Osteocyte (in vitro differentiated cells): Measurements from ENCODE around the gene PI4KB. TPM values are rescaled to one million over a fixed set of nuclear protein-coding genes. Genes with fewer than 3 reads are reported as not detected.

Experiments used
- DNase-seq: peaks from one replicate; pipeline ENCODE4 v3.0.0; 2021; ENCODE audit warnings: mixed read lengths; ENCODE audit not compliant: unreplicated experiment; ENCODE audit errors: extremely low spot score
- H3K27ac Mint-ChIP-seq: one replicate; pipeline ENCODE4 v1.8.0; 2021; ENCODE audit warnings: mild to moderate bottlenecking, mixed read lengths; ENCODE audit not compliant: unreplicated experiment
- H3K27me3 Mint-ChIP-seq: one replicate; pipeline ENCODE4 v1.8.0; 2021; ENCODE audit warnings: mixed read lengths; ENCODE audit not compliant: unreplicated experiment
- H3K36me3 Mint-ChIP-seq: one replicate; pipeline ENCODE4 v1.8.0; 2021; ENCODE audit warnings: mixed read lengths; ENCODE audit not compliant: unreplicated experiment
- H3K4me1 Mint-ChIP-seq: one replicate; pipeline ENCODE4 v1.8.0; 2021; ENCODE audit warnings: mixed read lengths; ENCODE audit not compliant: unreplicated experiment
- H3K4me3 Mint-ChIP-seq: one replicate; pipeline ENCODE4 v1.8.0; 2021; ENCODE audit warnings: mild to moderate bottlenecking, moderate library complexity, mixed read lengths; ENCODE audit not compliant: unreplicated experiment
- H3K9me3 Mint-ChIP-seq: one replicate; pipeline ENCODE4 v1.8.0; 2021; ENCODE audit warnings: mixed read lengths; ENCODE audit not compliant: unreplicated experiment
- CTCF ChIP-seq: fragments of 200-600 bp; sonication (generic); IDR thresholded peaks from 2 replicates; pipeline ENCODE4 v1.5.0; 2021; ENCODE audit warnings: antibody characterized with exemption, mild to moderate bottlenecking, moderate library complexity
- total RNA-seq: library from RNA; stranded (reverse); gene quantifications from 2 replicates; pipeline ENCODE4 v1.2.1, GENCODE V29; 2021

Gene PI4KB
- total RNA-seq, 1 donor from 2014 or later, result 74.1 TPM

DNA sequence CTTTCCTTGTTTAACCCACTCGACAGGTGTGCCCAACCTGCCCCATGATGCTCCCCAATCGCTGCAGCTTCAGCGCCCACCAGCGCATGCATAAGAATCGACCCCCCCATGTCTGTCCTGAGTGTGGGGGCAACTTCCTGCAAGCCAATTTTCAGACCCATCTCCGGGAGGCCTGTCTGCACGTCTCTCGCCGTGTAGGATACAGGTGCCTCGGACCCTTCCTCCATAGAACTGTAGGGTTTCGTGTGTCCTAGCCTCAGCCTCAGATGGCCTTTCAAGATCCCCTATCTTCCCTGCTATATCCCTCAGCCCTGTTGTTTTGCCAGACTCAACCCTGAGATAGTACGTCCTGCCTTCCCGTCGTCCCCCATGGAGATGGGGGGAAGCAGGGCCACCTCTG, 38.7 kb downstream of the PI4KB start:
- Mint-ChIP-seq H3K27me3 (no peaks in the 10 kb centered on the region), H3K4me3 (no peak overlapping the region), H3K4me1 (peaks cover 11% of the 10 kb centered on the region), H3K27ac (no peak overlapping the region), H3K9me3 (no peaks in the 10 kb centered on the region), H3K36me3 (peaks cover 26% of the 10 kb centered on the region)
- TF ChIP-seq CTCF, result no peak
- no peak for DNase-seq

GRCh38 chr1:151287767-151288500, 39.3 kb downstream of the PI4KB start:
- no peak for TF ChIP-seq CTCF
- Mint-ChIP-seq H3K9me3 (no peaks in the 10 kb centered on the region), H3K36me3 (peaks cover 26% of the 10 kb centered on the region), H3K27ac (no peak overlapping the region), H3K4me1 (peaks cover 16% of the 10 kb centered on the region), H3K27me3 (no peaks in the 10 kb centered on the region), H3K4me3 (no peak overlapping the region)
- no peak for DNase-seq

- H3K27me3 Mint-ChIP-seq, result no peaks in the 10 kb centered on the region
- H3K9me3 Mint-ChIP-seq, result no peaks in the 10 kb centered on the region
- no peak for TF ChIP-seq CTCF
- H3K4me3 Mint-ChIP-seq, result no peak overlapping the region
- DNase-seq, result no peak
- H3K27ac Mint-ChIP-seq, result no peak overlapping the region
- peaks cover 21% of the 10 kb centered on the region for H3K36me3 Mint-ChIP-seq
- peaks cover 16% of the 10 kb centered on the region for H3K4me1 Mint-ChIP-seq
These were observed 39.9 kb downstream of the PI4KB start for GRCh38 chr1:151287341-151287699.

- DNase-seq, result no peak
- Mint-ChIP-seq H3K27ac (no peak overlapping the region), H3K4me1 (peaks cover 16% of the 10 kb centered on the region), H3K9me3 (no peaks in the 10 kb centered on the region), H3K36me3 (peaks cover 21% of the 10 kb centered on the region), H3K4me3 (no peak overlapping the region), H3K27me3 (no peaks in the 10 kb centered on the region)
- TF ChIP-seq CTCF, result no peak
These were observed 40.4 kb downstream of the PI4KB start for GRCh38 chr1:151286619-151287340.

GRCh38 chr1:151284013-151284577, 43.1 kb downstream of the PI4KB start:
- no peak for DNase-seq
- Mint-ChIP-seq H3K36me3 (peaks cover 13% of the 10 kb centered on the region), H3K27ac (peak overlapping the region; percentile 50), H3K9me3 (no peaks in the 10 kb centered on the region), H3K4me3 (peak overlapping the region; percentile 99), H3K4me1 (peaks cover 22% of the 10 kb centered on the region), H3K27me3 (no peaks in the 10 kb centered on the region)
- TF ChIP-seq CTCF, result no peak
